Stimulated activated CD8-positive, alpha-beta memory T cell treated with anti-CD3 and anti-CD28 coated beads, Interleukin-15, amount 100 ng/mL, for 24 hours (primary cell): ENCODE data around the gene NUP42.

Experiments
- DNase-seq: peaks from one replicate; pipeline ENCODE4 v3.0.0-alpha.2; 2020; ENCODE audit warnings: low read depth

The NUP42 gene

DNA sequence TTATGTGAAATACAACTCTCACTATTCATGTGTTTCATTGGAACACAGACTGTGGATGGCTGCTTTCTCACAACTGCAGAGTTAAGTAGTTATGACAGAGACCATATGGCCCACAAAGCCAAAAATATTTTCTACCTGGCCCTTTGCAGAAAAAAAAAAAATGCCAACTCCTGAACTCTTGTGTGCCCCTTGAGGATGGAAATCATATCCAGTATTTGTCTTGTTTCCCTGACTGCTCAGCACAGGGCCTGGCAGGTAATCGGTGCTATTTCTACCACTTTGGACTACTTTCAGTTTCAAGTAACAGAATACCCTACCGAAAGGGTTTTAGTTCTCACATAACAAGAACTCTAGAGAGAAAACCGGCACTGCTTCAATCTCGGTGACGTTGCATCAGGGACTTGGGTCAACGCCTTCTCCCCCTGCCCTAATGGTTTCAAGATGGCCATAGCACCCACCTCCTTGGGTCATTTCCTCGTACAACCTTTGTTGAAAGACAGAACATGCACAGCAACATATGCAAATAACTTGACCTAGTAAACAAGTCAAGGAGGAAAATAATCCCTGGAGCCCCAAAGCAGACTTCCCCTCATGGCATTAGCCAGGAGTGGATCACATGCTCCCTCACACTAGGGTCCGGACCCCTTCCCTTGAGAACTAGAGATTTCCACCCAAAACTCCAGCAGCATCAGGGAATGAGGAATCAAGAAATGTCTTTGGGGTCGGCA lies 52.9 kb downstream of the NUP42 start:
- DNase-seq: no peak

GRCh38 chr7:23235813-23236221 lies 54.0 kb downstream of the NUP42 start:
- no peak for DNase-seq

- no peak for DNase-seq
Measured at GRCh38 chr7:23237000-23237399, 55.2 kb downstream of the NUP42 start.

GRCh38 chr7:23238983-23239652 lies 57.3 kb downstream of the NUP42 start:
- no peak for DNase-seq

GRCh38 chr7:23239698-23240097 lies 57.9 kb downstream of the NUP42 start:
- no peak for DNase-seq

GRCh38 chr7:23242321-23242720 lies 60.5 kb downstream of the NUP42 start:
- DNase-seq: no peak

GRCh38 chr7:23242935-23243334 lies 61.1 kb downstream of the NUP42 start:
- no peak for DNase-seq

DNA sequence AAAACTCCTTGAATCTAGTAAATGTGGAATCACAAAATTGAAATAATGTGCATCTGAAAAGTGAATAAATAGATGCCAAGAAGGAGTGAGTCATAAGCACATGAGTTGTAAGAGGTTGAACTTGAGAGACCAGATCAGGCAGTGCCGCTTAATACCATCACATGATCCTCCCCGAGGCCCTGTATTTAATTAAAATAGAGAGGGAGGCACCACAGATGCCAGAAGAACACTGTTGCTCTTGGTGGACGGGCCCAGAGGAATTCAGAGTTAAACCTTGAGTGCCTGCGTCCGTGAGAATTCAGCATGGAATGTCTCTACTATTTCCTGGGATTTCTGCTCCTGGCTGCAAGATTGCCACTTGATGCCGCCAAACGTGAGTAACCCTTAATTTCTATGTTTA lies 64.7 kb downstream of the NUP42 start, which contains the start of gene GPNMB:
GPNMB (plus strand) TSS at position 221 of the 400 bp plus-strand sequence; CDS start at position 304, 83 bp downstream.
- DNase-seq: no peak

- no peak for DNase-seq
Measured at GRCh38 chr7:23247046-23247602, 65.3 kb downstream of the NUP42 start.

DNA sequence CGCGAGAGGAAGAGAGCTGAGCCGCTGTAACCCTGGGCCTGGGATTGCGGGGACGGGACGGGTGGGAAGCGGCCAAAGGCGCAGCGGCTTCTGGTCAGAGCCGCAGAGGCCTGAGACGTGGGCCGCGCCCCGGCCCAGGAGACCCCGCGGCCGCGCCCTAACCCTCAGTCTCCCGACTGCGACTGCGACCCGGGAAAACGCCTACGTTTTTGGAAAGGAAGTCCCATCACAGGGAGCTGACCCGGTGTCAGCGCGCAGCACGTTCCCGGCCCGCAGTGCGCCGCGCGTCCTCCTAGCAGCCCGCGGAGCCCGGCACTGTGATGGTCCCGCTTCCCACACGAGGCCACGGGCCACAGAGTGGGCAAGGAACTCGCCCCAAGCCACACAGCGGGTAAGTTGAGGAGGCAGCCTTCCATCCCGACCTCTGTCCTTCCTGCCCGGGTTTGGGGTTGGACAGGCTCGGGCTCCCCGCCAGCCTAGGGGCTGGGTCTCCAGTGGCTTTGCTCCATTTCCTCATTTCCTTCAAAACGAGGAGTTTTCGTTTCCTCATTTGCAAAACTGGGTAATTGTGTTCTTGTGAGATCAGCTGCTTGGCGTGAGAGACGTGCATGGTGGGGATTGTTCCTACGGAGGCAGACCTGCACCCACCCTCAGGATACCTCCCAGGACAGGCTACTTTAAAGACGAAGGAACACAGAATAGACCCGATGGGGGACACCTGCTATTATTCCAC lies 65.9 kb downstream of the NUP42 start:
- no peak for DNase-seq

GRCh38 chr7:23249486-23249885 lies 67.6 kb downstream of the NUP42 start:
- DNase-seq: no peak
